ENCODE results near the gene MICU2.

DNA sequence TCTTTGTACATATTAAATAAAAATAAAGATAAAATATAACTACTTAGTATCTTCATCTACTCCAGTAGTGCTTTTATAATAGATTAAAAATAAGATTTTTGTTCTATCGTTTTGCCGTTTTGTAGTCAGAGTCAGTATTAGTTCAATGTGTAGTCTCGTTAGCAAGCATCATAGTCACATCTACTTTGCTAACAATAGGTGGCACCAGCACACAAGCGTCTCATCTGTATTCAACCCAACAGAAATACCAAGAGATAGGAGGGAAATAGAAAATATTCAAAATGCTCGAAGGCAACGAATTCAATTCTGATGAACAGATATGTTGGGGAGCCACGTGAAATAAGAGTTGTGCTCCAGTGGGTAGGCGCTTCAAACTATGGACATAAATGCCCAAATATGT is 21.4 kb upstream of the MICU2 start:
- TF ChIP-seq, protein P1, sequence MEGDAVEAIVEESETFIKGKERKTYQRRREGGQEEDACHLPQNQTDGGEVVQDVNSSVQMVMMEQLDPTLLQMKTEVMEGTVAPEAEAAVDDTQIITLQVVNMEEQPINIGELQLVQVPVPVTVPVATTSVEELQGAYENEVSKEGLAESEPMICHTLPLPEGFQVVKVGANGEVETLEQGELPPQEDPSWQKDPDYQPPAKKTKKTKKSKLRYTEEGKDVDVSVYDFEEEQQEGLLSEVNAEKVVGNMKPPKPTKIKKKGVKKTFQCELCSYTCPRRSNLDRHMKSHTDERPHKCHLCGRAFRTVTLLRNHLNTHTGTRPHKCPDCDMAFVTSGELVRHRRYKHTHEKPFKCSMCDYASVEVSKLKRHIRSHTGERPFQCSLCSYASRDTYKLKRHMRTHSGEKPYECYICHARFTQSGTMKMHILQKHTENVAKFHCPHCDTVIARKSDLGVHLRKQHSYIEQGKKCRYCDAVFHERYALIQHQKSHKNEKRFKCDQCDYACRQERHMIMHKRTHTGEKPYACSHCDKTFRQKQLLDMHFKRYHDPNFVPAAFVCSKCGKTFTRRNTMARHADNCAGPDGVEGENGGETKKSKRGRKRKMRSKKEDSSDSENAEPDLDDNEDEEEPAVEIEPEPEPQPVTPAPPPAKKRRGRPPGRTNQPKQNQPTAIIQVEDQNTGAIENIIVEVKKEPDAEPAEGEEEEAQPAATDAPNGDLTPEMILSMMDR (IDR thresholded peaks at IDR 0.05): peak; percentile 68
- TF ChIP-seq TCF7L2 (IDR thresholded peaks at IDR 0.05; ENCODE audit: low read depth, low read length): no peak
